MM.1S (cell line): ENCODE data around the gene PXMP2.

ENCODE experiments used
- CTCF ChIP-seq: fragments of 300-600 bp; sonication (generic); IDR thresholded peaks from 2 replicates; pipeline ENCODE4 v1.5.1; 2016; ENCODE audit warnings: antibody characterized with exemption, low read length, mixed read lengths
- EZH2 ChIP-seq: fragments of 300-600 bp; sonication (generic); optimal IDR thresholded peaks from 2 replicates; pipeline ENCODE3; 2017; ENCODE audit warnings: low read depth, mild to moderate bottlenecking, antibody characterized with exemption, low read length, mixed read lengths
- EZH2phosphoT487 ChIP-seq: fragments of 300-600 bp; sonication (generic); IDR thresholded peaks from 2 replicates; pipeline ENCODE4 v1.6.1; 2018; ENCODE audit warnings: antibody characterized with exemption, low read length

GRCh38 chr12:132715874-132716273 is 28.5 kb downstream of the PXMP2 start:
- TF ChIP-seq CTCF (no peak), EZH2phosphoT487 (no peak), EZH2 (no peak)
